HepG2 (cell line): ENCODE data around the gene CCT3. TPM values are rescaled to one million over a fixed set of nuclear protein-coding genes. Genes with fewer than 3 reads are reported as not detected.

Experiments used
- ATAC-seq: fragments of 200-7000 bp; cut with Tn5 transposase; 3 replicates; pipeline ENCODE4 v1.9.1; 2020; ENCODE audit warnings: mild to moderate bottlenecking, moderate library complexity
- BruUV-seq: library from RNA; stranded (reverse); fragments of 400-500 nt; replicated peaks from 2 replicates; lab custom pipeline; 2021; lab: Mats Ljungman, UMichigan
- CTCF ChIA-PET: fragments of 300-600 bp; formaldehyde crosslinking; extraction: SDS; loops from one replicate; lab custom pipeline; 2021; ENCODE audit warnings: low total read pairs, inconsistent platforms, low intra/inter-chr PET ratio; lab: Yijun Ruan, JAX
- POLR2A ChIA-PET: fragments of 350-600 bp; sonication (Branson Sonifier 250); formaldehyde crosslinking; loops from one replicate; lab custom pipeline; 2020; ENCODE audit warnings: antibody characterized with exemption, inconsistent platforms; lab: Yijun Ruan, JAX
- DNase-seq: peaks from one replicate; pipeline ENCODE4 v3.0.0-alpha.2; 2015; ENCODE audit warnings: low spot score
- FAIRE-seq: peaks from 3 replicates; lab custom pipeline; 2011; peaks lifted over from hg19 to GRCh38; lab: Jason Lieb, UNC
- H2AFZ ChIP-seq: one replicate; pipeline ENCODE4 v1.6.1; 2011; ENCODE audit warnings: low read length, inconsistent platforms
- H3K27ac ChIP-seq: fragments of 300-600 bp; 3 replicates; pipeline ENCODE4 v1.8.0; 2011; ENCODE audit warnings: mixed run types, mild to moderate bottlenecking, mixed read lengths, low read length, inconsistent platforms; ENCODE audit not compliant: insufficient read depth; ENCODE audit errors: extremely low read length
- H3K27me3 ChIP-seq, 2 experiments: fragments of 200-600 bp in 1 of 2; 2 replicates in 1 of 2; 3 replicates in 1 of 2; pipeline versions ENCODE4 v1.6.0 to v1.8.0; 2011; ENCODE audit warnings: low read length in 2 of 2, mild to moderate bottlenecking in 2 of 2, moderate library complexity in 2 of 2, inconsistent platforms in 1 of 2; ENCODE audit not compliant: insufficient read depth in 2 of 2, control insufficient read depth in 1 of 2
- H3K36me3 ChIP-seq, 2 experiments: fragments of 200-600 bp in 1 of 2; replicated peaks in 1 of 2; 2 replicates in 1 of 2; 3 replicates in 1 of 2; pipeline versions ENCODE4 v1.5.1 to v1.8.0; 2011; ENCODE audit warnings: low read length in 2 of 2, inconsistent platforms in 1 of 2; ENCODE audit not compliant: insufficient read depth in 2 of 2, control insufficient read depth in 1 of 2
- H3K4me1 ChIP-seq: 2 replicates; pipeline ENCODE4 v1.5.1; 2012; ENCODE audit warnings: low read length, inconsistent platforms; ENCODE audit not compliant: insufficient read depth
- H3K4me2 ChIP-seq: 2 replicates; pipeline ENCODE4 v1.6.0; 2011; ENCODE audit warnings: low read depth, low read length, inconsistent platforms
- H3K4me3 ChIP-seq, 3 experiments: fragments of 200-600 bp in 1 of 3; sonication (generic), shearing (Covaris generic) in 1 of 3; replicated peaks in 1 of 3; 2 replicates each; pipeline ENCODE4 v1.5.1; 2011 to 2016; ENCODE audit warnings: low read length in 3 of 3, inconsistent platforms in 2 of 3, low read depth in 2 of 3, mild to moderate bottlenecking in 2 of 3, control low read depth in 1 of 3, mixed read lengths in 1 of 3; ENCODE audit not compliant: insufficient read depth in 1 of 3
- H3K79me2 ChIP-seq: one replicate; pipeline ENCODE4 v1.6.1; 2011; ENCODE audit warnings: low read length, inconsistent platforms; ENCODE audit not compliant: insufficient read depth
- H3K9ac ChIP-seq: 2 replicates; pipeline ENCODE4 v1.6.0; 2011; ENCODE audit warnings: mild to moderate bottlenecking, low read depth, low read length, inconsistent platforms; ENCODE audit not compliant: insufficient read depth
- H3K9me3 ChIP-seq: 2 replicates; pipeline ENCODE4 v1.5.1; 2012; ENCODE audit warnings: mild to moderate bottlenecking, low read length
- H4K20me1 ChIP-seq: 2 replicates; pipeline ENCODE4 v1.6.0; 2011; ENCODE audit warnings: inconsistent platforms, mild to moderate bottlenecking, low read length, moderate library complexity; ENCODE audit not compliant: insufficient read depth
- CTCF ChIP-seq: sonication (generic); formaldehyde crosslinking; IDR thresholded peaks from 2 replicates; pipeline ENCODE4 v1.5.0; 2020; ENCODE audit warnings: mild to moderate bottlenecking, missing genetic modification reagents, moderate library complexity
- NAIF1 ChIP-seq: sonication (generic); formaldehyde crosslinking; IDR thresholded peaks from 2 replicates; pipeline ENCODE4 v1.5.0; 2020; ENCODE audit warnings: mild to moderate bottlenecking, missing genetic modification reagents, borderline replicate concordance
- STAG1 ChIP-seq: sonication (generic); formaldehyde crosslinking; IDR thresholded peaks from 2 replicates; pipeline ENCODE4 v1.4.0; 2020; ENCODE audit warnings: missing genetic modification reagents
- TARDBP ChIP-seq: sonication (generic); formaldehyde crosslinking; IDR thresholded peaks from 2 replicates; pipeline ENCODE4 v1.8.0; 2022; ENCODE audit warnings: mild to moderate bottlenecking, missing genetic modification reagents
- XRCC5 ChIP-seq: fragments of 200-400 bp; formaldehyde crosslinking; optimal IDR thresholded peaks from 2 replicates; pipeline ENCODE3; 2017; ENCODE audit warnings: mild to moderate bottlenecking, low read length
- YEATS2 ChIP-seq: sonication (generic); formaldehyde crosslinking; IDR thresholded peaks from 2 replicates; pipeline ENCODE4 v1.4.0; 2020; ENCODE audit warnings: missing genetic modification reagents, borderline replicate concordance
- ZFP37 ChIP-seq: sonication (generic); formaldehyde crosslinking; IDR thresholded peaks from 2 replicates; pipeline ENCODE4 v1.4.0; 2020; ENCODE audit warnings: missing genetic modification reagents, borderline replicate concordance
- ZNF10 ChIP-seq: sonication (generic); formaldehyde crosslinking; IDR thresholded peaks from 2 replicates; pipeline ENCODE4 v1.4.0; 2020; ENCODE audit warnings: mild to moderate bottlenecking, low read depth, missing genetic modification reagents, borderline replicate concordance
- ZNF263 ChIP-seq: sonication (generic); formaldehyde crosslinking; IDR thresholded peaks from 2 replicates; pipeline ENCODE4 v1.4.0; 2020; ENCODE audit warnings: missing genetic modification reagents
- ZNF691 ChIP-seq: sonication (generic); formaldehyde crosslinking; IDR thresholded peaks from 2 replicates; pipeline ENCODE4 v1.4.0; 2020; ENCODE audit warnings: missing genetic modification reagents, low read depth, mild to moderate bottlenecking, borderline replicate concordance
- WGBS: methylation state at CpG from one replicate; pipeline ENCODE4 v1.1.6; 2017; ENCODE audit warnings: low lambda C conversion rate; 5-methylcytosine and 5-hydroxymethylcytosine counted together
- in situ Hi-C: cut with HindIII; loops from 2 replicates; pipeline ENCODE4 v1.10.0; 2017; ENCODE audit warnings: low pct_unique_long_range_greater_than_20kb; ENCODE audit not compliant: extremely low pct_ligation_motif_present
- intact Hi-C: fragments of 100-400 bp; cut with micrococcal nuclease; formaldehyde crosslinking; loops from one replicate; pipeline ENCODE4 v1.10.0; 2022; ENCODE audit not compliant: unreplicated experiment
- polyA plus RNA-seq, 8 experiments: library from polyadenylated mRNA; depleted of rRNA in 3 of 8; stranded (reverse) in 7 of 8; unstranded in 1 of 8; fragments of >200 nt; fragmentation: Illumina TruSeq in 4 of 8; extraction: Trizol in 4 of 8; gene quantifications; 2 replicates each; pipeline versions ENCODE4 v1.2.1 to v1.2.3, GENCODE V29; 2011 to 2016; ENCODE audit warnings: low read depth in 4 of 8, missing spikeins in 1 of 8, mixed read lengths in 1 of 8; ENCODE audit not compliant: insufficient read depth in 1 of 8
- total RNA-seq, 5 experiments: library from RNA; depleted of rRNA; stranded (reverse); fragments of >200 nt; fragmentation: Illumina TruSeq; extraction: Trizol; gene quantifications; 2 replicates each; pipeline ENCODE4 v1.2.3, GENCODE V29; 2016; ENCODE audit warnings: low read depth in 1 of 5
- TF ChIP-seq, protein P1 (sequence below): sonication (generic); formaldehyde crosslinking; IDR thresholded peaks from 2 replicates; pipeline ENCODE4 v1.4.0; 2020; ENCODE audit warnings: mild to moderate bottlenecking, low read depth, missing genetic modification reagents

Gene CCT3
- total and polyA plus RNA-seq, 2 of the 13 experiments (the other 11 are each of a cell fraction or from before 2014, with no cell fraction given): 319 to 615 TPM

DNA sequence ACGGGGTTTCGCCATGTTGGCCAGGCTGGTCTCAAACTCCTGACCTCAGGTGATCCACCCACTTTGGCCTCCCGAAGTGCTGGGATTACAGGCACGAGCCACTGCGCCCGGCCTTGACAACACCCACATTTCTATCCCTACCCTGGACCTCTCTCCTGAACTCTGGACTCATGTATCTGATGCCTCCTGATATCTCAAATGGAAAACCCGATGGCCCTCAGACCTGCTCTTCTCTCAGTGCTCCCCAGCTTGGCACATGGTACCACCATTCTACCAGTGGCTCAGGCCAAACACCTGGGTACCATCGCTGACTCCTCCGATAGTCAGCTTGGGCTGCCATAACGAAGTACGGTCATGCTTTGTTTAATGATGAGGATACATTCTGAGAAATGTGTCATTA lies 22.4 kb upstream of the CCT3 start:
- TF ChIP-seq ZNF263 (CRISPR knock-in tag) (0 out of 2 replicates have a peak, but pooled peaks have one; percentile 13), ZNF691 (CRISPR knock-in tag) (peak; percentile 87), XRCC5 (no peak)
- BruUV-seq: no TSS peak
- Histone ChIP-seq H3K4me1 (peaks cover 59% of the 10 kb centered on the region), H3K4me3 (no peak overlapping the region), H3K9me3 (no peaks in the 10 kb centered on the region), H3K27ac (no peak overlapping the region), H2AFZ (no peak overlapping the region), H3K4me2 (no peak overlapping the region), H3K27me3 (no peaks in the 10 kb centered on the region), H3K36me3 (no peaks in the 10 kb centered on the region), H4K20me1 (no peaks in the 10 kb centered on the region), H3K79me2 (no peaks in the 10 kb centered on the region), H3K9ac (no peak overlapping the region)
- FAIRE-seq (no peak), DNase-seq (no peak), ATAC-seq (no peak)
- 65% methylated on average over 11 of the region's 11 CpGs for WGBS
- in situ Hi-C loops (no loop called here), intact Hi-C loops (no loop called here)
- CTCF ChIA-PET: no interaction called here
- POLR2A ChIA-PET: interaction anchor here (1.1 to 5.8 kb wide), 3 partner anchors 11 to 69 kb away, joined by 3 to 46 read pairs (median 4); no protein-coding TSS in a partner anchor

GRCh38 chr1:156359973-156360372 lies 21.9 kb upstream of the CCT3 start:
- in situ Hi-C loops (loop anchor here (10.0 kb wide), 1 partner anchor 85 kb away; no protein-coding TSS in a partner anchor), intact Hi-C loops (no loop called here)
- DNase-seq (no peak), FAIRE-seq (no peak), ATAC-seq (peak; percentile 17; the same call in 2 of the 3 replicates)
- no peak overlapping the region for H3K4me3 ChIP-seq
- no peaks in the 10 kb centered on the region for H4K20me1 ChIP-seq
- ChIA-PET CTCF (no interaction called here), POLR2A (interaction anchor here (0.6 to 5.8 kb wide), 4 partner anchors 12 to 78 kb away, joined by 3 to 46 read pairs (median 5); no protein-coding TSS in a partner anchor)
- H3K36me3 ChIP-seq: no peaks in the 10 kb centered on the region
- no peak overlapping the region for H3K27ac ChIP-seq
- H3K4me1 ChIP-seq: peaks cover 53% of the 10 kb centered on the region
- H3K9me3 ChIP-seq: no peaks in the 10 kb centered on the region
- no peaks in the 10 kb centered on the region for H3K79me2 ChIP-seq
- H2AFZ ChIP-seq: no peak overlapping the region
- no peak overlapping the region for H3K4me2 ChIP-seq
- no peak for TF ChIP-seq NAIF1 (CRISPR knock-in tag)
- TF ChIP-seq, protein P1, sequence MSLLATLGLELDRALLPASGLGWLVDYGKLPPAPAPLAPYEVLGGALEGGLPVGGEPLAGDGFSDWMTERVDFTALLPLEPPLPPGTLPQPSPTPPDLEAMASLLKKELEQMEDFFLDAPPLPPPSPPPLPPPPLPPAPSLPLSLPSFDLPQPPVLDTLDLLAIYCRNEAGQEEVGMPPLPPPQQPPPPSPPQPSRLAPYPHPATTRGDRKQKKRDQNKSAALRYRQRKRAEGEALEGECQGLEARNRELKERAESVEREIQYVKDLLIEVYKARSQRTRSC (CRISPR knock-in tag): peak; percentile 50; the same call in 1 of the 2 replicates
- TF ChIP-seq CTCF (CRISPR knock-in tag): peak; percentile 36
- no peak for TF ChIP-seq ZNF10 (CRISPR knock-in tag)
- TF ChIP-seq TARDBP: no peak
- no peak for TF ChIP-seq ZFP37
- TF ChIP-seq YEATS2 (CRISPR knock-in tag): no peak
- TF ChIP-seq STAG1: peak; percentile 20; the same call in 1 of the 2 replicates
- H3K9ac ChIP-seq: no peak overlapping the region
- BruUV-seq: no TSS peak
- H3K27me3 ChIP-seq: no peaks in the 10 kb centered on the region
- WGBS: 70% methylated on average over 6 of the region's 6 CpGs
